GM18519 (cell line): ENCODE data around the gene NOM1.

Experiments
- ATAC-seq: cut with Tn5 transposase; IDR thresholded peaks from one replicate; pipeline ENCODE4 v1.9.1; 2021; ENCODE audit warnings: mild to moderate bottlenecking, moderate library complexity; ENCODE audit not compliant: unreplicated experiment, low FRiP score

NOM1 gene

DNA sequence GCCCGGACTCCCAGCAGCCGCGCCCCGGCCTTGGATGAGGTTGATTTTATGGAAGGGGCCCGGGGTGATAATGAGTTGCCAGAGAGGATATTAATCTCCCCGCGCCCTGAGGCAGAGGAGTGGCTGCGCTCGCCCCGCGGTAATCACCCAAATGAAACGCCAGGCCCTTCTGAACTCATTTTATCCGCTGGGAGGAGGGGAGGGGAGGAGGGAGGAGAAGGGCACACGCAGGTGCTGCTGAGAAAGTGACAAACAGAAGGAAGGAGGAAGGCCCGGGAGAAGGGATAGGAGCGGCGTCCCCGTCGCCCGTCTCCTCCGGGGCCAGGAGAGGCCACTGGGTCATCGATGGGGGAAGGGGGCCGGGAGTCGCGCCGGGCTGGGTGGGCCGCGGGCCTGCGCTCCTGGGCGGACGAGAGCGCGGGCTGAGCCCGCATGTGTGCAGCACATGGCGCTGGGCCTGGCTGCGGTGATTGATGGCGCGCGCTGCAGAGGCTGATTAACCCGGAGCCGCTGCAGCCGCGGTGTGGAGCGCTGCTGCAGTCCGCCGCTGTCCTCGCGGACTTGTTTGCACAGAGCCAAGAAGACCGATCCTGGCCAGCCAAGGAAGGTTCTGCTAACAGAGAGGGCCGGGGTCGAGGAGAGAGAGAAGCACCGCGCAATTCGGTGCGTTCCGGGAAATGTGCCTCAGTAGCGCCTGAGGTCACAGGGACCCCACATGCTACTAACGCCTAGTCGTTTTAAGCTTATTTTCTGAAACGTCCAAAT lies 54.4 kb downstream of the NOM1 start:
- ATAC-seq = no peak

DNA sequence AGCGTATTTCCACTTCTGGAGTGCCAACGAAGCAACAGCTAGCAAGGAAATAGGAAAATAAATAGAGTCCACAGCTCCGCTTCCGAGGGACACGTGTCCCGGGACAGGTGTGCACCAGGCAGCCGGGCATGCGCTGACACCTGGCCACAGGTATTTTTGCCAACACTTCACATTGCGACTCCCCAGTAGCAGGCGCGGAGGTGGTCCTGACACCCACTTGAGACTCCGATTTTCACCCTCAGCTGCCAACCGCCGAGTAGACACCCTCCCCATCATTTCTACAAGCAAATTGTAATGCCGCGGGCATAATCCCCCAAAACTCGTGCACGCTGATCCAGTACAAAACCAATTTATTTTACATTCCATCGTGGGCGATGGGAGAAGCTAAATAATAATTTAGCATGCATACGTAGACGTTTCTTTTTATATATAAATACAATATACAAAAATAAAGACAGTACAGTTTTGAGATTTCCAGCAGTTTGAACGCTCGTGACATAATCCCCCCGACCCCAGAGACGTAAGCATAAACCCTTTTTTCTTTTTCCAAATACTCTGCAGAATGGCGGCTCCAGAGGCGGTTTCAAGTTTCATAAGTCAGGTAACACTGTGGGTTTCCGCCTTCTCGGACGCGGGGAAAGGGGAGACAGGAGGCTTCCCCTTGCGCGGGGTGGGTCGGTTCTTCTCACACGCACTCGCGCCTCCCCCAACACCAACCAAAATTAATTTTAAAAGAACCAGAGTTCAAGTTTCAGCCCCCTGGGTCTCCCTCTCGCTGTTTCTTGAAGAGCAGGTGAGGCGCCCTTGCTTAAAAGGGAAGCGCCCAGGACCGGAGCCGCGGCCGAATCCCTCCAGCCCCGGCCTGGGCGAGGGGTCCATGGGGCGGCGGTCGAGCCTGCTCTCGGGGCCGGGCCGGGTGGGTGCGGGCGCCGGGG lies 55.3 kb downstream of the NOM1 start:
- no peak for ATAC-seq

DNA sequence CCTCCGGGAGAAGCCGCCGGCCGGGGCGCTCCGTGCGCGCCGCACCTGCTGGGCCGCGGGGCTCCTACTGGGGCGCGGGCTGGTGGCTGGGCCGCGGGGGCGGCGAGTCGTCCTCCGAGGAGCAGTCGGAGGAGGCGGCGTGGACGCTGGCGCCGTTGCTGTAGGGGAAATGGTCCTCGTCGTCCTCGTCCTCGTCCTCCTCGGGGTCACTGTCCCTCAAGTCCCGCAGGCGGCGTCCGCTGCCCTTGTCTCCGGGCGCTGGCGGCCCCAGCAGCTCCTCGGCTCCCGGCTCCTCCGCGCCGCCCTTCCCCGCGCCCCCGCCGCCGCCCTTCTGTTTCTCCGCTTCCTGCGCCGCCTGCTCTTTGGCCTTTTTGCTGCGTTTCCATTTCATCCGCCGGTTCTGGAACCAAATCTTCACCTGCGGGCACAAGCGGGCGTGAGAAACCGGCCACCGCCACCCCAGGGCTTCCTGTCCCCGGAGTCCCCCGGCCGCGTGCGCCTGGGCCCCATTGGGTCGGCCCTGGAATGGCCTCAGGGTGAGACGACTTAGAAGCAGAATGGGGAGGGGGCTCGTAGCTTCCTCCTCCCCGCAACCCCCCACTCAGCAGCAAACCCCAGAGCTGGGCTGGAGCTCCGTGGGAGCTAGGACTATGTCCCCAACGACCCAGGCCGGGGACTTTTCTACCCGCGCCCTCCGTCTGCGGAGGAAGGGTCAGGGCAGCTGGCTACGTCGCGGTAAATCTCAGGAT lies 56.1 kb downstream of the NOM1 start:
- ATAC-seq = no peak

- ATAC-seq = no peak
Observed at GRCh38 chr7:157006205-157006747, 56.8 kb downstream of the NOM1 start.

GRCh38 chr7:157006829-157007469 lies 57.4 kb downstream of the NOM1 start:
- ATAC-seq = no peak

- no peak for ATAC-seq
Observed at GRCh38 chr7:157007470-157008066, 58.1 kb downstream of the NOM1 start.

- ATAC-seq = no peak
Observed at GRCh38 chr7:157008206-157009169, 59.0 kb downstream of the NOM1 start.

DNA sequence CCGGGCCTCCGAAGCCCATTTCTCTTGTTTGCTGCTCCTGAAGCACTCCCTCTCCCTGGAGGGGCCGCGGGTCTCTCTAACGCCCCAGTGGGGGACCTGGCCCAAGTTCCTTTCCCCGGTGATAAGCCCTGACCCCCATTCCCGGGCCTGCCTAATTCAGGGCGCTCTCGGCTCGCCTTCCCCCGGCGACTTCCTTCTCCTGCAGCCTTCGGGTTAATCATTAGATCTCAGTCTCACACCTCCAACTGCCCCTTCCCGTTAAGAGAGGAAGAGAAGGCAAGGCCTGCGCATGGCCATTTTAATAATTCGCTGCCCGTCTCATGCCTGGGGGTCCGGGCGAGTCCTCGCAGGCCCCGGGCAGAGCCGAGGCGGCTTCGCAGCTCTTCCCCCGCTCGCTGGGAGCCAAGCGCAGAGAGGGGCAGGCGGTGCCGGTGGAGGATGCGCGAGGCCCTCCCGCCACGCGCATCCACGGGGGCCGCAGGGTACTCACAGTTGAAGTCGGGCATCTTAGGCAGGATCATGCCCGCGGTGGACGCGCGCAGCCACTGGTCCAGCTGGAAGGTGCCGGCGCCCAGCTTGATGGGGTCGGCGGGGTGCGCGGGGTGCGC lies 59.8 kb downstream of the NOM1 start:
- no peak for ATAC-seq

GRCh38 chr7:157009778-157010587 lies 60.5 kb downstream of the NOM1 start:
- peak; percentile 34 for ATAC-seq

DNA sequence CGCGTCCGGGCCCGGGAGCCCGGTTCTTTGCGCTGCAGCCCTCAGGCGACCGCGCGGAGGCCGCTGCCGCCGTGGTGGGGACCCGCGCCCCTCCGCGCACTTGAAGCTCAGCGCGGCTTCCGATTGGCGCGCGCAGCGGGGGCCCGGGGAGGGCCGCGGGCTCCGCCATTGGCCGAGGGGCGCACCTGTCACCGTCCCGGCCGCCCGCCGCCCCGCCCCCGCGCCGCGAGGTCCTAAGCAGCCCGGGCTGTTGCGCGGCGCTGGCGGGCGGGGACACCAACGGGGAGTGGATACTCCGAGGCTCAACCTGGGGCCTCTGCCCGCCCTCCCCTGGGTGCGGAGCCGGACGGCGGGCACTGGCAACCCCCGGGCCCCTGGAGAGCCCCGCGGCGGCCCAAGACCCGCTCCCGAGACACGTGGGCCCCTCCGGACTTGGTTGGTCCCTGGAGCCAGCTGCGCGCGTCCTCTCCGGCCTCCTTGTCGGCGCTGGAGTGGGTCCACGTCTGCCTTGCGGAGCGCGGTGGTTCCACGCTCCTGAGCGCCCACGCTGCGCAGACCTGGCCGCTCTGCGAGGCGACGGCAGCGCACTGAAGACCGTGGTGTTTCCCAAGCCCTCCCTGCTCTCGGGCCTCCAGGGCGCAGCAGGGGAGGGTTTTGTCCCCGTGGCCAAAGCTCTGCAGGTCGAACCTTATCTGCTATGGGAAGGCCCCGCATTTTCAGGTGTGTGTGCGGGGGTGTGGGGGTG lies 61.2 kb downstream of the NOM1 start, which contains the start of gene MNX1:
TSS of gene MNX1 (minus strand) at position 76 of the 745 bp plus-strand sequence. CDS start 313 bp downstream, outside the sequence.
- ATAC-seq = peak; percentile 74

DNA sequence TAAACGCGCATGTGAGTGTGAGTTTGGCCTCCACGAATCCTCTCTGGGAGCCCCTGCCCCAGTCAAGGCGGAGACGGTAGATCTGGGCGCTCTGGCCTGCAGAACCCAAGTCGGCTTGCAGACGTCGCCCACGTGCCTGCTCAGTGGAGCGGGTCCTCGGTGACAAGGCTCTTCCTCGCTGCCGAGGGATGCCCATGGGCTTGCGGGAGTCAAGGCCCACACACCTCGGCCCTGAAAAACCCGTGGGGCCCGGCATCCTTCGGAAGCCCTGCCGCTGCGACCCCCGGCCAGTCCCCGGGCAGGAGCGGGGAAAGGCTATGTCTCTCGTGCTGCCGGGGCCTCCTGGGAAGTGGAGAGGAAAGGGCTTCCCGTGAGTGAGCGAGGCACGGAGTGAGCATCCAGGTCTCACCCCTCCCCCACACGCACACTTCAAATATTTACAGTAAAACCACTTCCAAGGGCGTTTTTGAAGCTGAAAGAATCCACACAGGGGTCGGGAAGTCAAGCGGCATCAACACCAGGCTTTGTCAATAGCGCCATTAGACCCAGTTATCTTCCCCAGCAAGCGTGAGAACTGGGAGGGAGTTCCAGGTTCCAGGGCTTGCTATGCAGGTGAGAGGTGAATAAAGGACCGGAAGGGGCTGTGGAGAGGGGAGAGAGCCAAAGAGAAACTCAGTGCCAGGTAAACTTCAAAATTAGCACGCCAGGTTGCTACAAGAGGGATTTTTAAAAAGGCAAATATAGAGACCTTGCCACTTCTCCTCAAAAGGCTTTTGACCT lies 62.0 kb downstream of the NOM1 start:
- peak; percentile 12 for ATAC-seq

GRCh38 chr7:157012113-157012547 lies 62.6 kb downstream of the NOM1 start:
- no peak for ATAC-seq

- ATAC-seq = no peak
Observed at GRCh38 chr7:157013101-157013500, 63.6 kb downstream of the NOM1 start.

GRCh38 chr7:157013602-157014549 lies 64.4 kb downstream of the NOM1 start:
- ATAC-seq = no peak
